ENCODE results near the gene PARP12.

PARP12 gene

GRCh38 chr7:140017543-140017942 is 45.2 kb downstream of the PARP12 start:
- H3K4me3 ChIP-seq (ENCODE audit: low read depth, low read length): no peak overlapping the region
- no peak for DNase-seq (ENCODE audit: low read depth)
- TF ChIP-seq CTCF (IDR thresholded peaks at IDR 0.05; ENCODE audit: low read depth, low read length, missing control alignments): no peak

GRCh38 chr7:140017034-140017433 is 45.7 kb downstream of the PARP12 start:
- TF ChIP-seq CTCF (IDR thresholded peaks at IDR 0.05; ENCODE audit: low read depth, low read length, missing control alignments): no peak
- no peak overlapping the region for H3K4me3 ChIP-seq (ENCODE audit: low read depth, low read length)
- no peak for DNase-seq (ENCODE audit: low read depth)

GRCh38 chr7:140016540-140016939 is 46.2 kb downstream of the PARP12 start:
- no peak for TF ChIP-seq CTCF (IDR thresholded peaks at IDR 0.05; ENCODE audit: low read depth, low read length, missing control alignments)
- DNase-seq (ENCODE audit: low read depth): no peak
- H3K4me3 ChIP-seq (ENCODE audit: low read depth, low read length): no peak overlapping the region

- no peak overlapping the region for H3K4me3 ChIP-seq (ENCODE audit: low read depth, low read length)
- DNase-seq (ENCODE audit: low read depth): no peak
- no peak for TF ChIP-seq CTCF (IDR thresholded peaks at IDR 0.05; ENCODE audit: low read depth, low read length, missing control alignments)
These were observed 47.2 kb downstream of the PARP12 start for GRCh38 chr7:140015471-140015970.

GRCh38 chr7:140014123-140014522 is 48.6 kb downstream of the PARP12 start:
- H3K4me3 ChIP-seq (ENCODE audit: low read depth, low read length): no peak overlapping the region
- DNase-seq (ENCODE audit: low read depth): no peak
- no peak for TF ChIP-seq CTCF (IDR thresholded peaks at IDR 0.05; ENCODE audit: low read depth, low read length, missing control alignments)

GRCh38 chr7:140013676-140014075 is 49.1 kb downstream of the PARP12 start:
- no peak for TF ChIP-seq CTCF (IDR thresholded peaks at IDR 0.05; ENCODE audit: low read depth, low read length, missing control alignments)
- no peak for DNase-seq (ENCODE audit: low read depth)
- H3K4me3 ChIP-seq (ENCODE audit: low read depth, low read length): no peak overlapping the region

- H3K4me3 ChIP-seq (ENCODE audit: low read depth, low read length): no peak overlapping the region
- no peak for TF ChIP-seq CTCF (IDR thresholded peaks at IDR 0.05; ENCODE audit: low read depth, low read length, missing control alignments)
- no peak for DNase-seq (ENCODE audit: low read depth)
These were observed 52.4 kb downstream of the PARP12 start for GRCh38 chr7:140010194-140010895.
